H9 (cell line): ENCODE data around the gene SAP25. TPM values are rescaled to one million over a fixed set of nuclear protein-coding genes. Genes with fewer than 3 reads are reported as not detected.

Experiments used
- DNase-seq: peaks from one replicate; pipeline ENCODE4 v3.0.0-alpha.2; 2017
- H2AFZ ChIP-seq: one replicate; pipeline ENCODE4 v1.6.1; 2013; ENCODE audit warnings: mild to moderate bottlenecking, low read length, control low read depth, moderate library complexity
- H2AK5ac ChIP-seq: 2 replicates; pipeline ENCODE4 v1.6.1; 2013; ENCODE audit warnings: low read length, control low read depth, mixed read lengths; ENCODE audit not compliant: insufficient read length
- H2BK120ac ChIP-seq: one replicate; pipeline ENCODE4 v1.6.1; 2013; ENCODE audit warnings: low read depth, mild to moderate bottlenecking, low read length, control low read depth, inconsistent platforms; ENCODE audit not compliant: poor library complexity, severe bottlenecking
- H2BK12ac ChIP-seq: 2 replicates; pipeline ENCODE4 v1.6.1; 2013; ENCODE audit warnings: low read length, control low read depth, mixed read lengths, low read depth; ENCODE audit not compliant: insufficient read length
- H2BK15ac ChIP-seq: 2 replicates; pipeline ENCODE4 v1.6.1; 2013; ENCODE audit warnings: low read depth, low read length, control low read depth
- H2BK20ac ChIP-seq: one replicate; pipeline ENCODE4 v1.6.1; 2013; ENCODE audit warnings: low read depth, mild to moderate bottlenecking, low read length, control low read depth, inconsistent platforms; ENCODE audit not compliant: poor library complexity, severe bottlenecking
- H2BK5ac ChIP-seq: 2 replicates; pipeline ENCODE4 v1.6.1; 2013; ENCODE audit warnings: low read length, control low read depth, mixed read lengths; ENCODE audit not compliant: insufficient read length
- H3K14ac ChIP-seq: 2 replicates; pipeline ENCODE4 v1.6.1; 2013; ENCODE audit warnings: low read length, control low read depth; ENCODE audit not compliant: insufficient read depth
- H3K18ac ChIP-seq: 2 replicates; pipeline ENCODE4 v1.6.1; 2013; ENCODE audit warnings: low read depth, mild to moderate bottlenecking, mixed read lengths, low read length, control low read depth; ENCODE audit not compliant: insufficient read length
- H3K23ac ChIP-seq: 2 replicates; pipeline ENCODE4 v1.6.1; 2013; ENCODE audit warnings: low read length, control low read depth, mixed read lengths, low read depth; ENCODE audit not compliant: insufficient read length
- H3K23me2 ChIP-seq: 2 replicates; pipeline ENCODE4 v1.6.1; 2013; ENCODE audit warnings: low read depth, mild to moderate bottlenecking, mixed read lengths, low read length, control low read depth; ENCODE audit not compliant: insufficient read length, poor library complexity, severe bottlenecking
- H3K27ac ChIP-seq: 2 replicates; pipeline ENCODE4 v1.5.1; 2013; ENCODE audit warnings: low read length, control low read depth, mixed read lengths, low read depth; ENCODE audit not compliant: insufficient read length
- H3K27me3 ChIP-seq: 2 replicates; pipeline ENCODE4 v1.6.1; 2013; ENCODE audit warnings: low read length, control low read depth, inconsistent platforms; ENCODE audit not compliant: insufficient read depth
- H3K4ac ChIP-seq: 2 replicates; pipeline ENCODE4 v1.6.1; 2013; ENCODE audit warnings: low read depth, mild to moderate bottlenecking, control low read depth, inconsistent platforms, low read length, moderate library complexity
- H3K4me1 ChIP-seq: 2 replicates; pipeline ENCODE4 v1.6.1; 2013; ENCODE audit warnings: low read length, control low read depth, inconsistent platforms; ENCODE audit not compliant: insufficient read depth
- H3K4me2 ChIP-seq: 2 replicates; pipeline ENCODE4 v1.6.1; 2013; ENCODE audit warnings: low read length, control low read depth, mixed read lengths; ENCODE audit not compliant: insufficient read length, insufficient read depth
- H3K56ac ChIP-seq: 2 replicates; pipeline ENCODE4 v1.6.1; 2013; ENCODE audit warnings: low read depth, mild to moderate bottlenecking, mixed read lengths, low read length, control low read depth; ENCODE audit not compliant: insufficient read length
- H3K79me1 ChIP-seq: 2 replicates; pipeline ENCODE4 v1.6.1; 2013; ENCODE audit warnings: low read depth, mild to moderate bottlenecking, moderate library complexity, low read length, control low read depth, inconsistent platforms; ENCODE audit not compliant: insufficient read depth, poor library complexity, severe bottlenecking
- H3K79me2 ChIP-seq: 2 replicates; pipeline ENCODE4 v1.6.1; 2013; ENCODE audit warnings: low read length, control low read depth, inconsistent platforms; ENCODE audit not compliant: insufficient read depth
- H3K9ac ChIP-seq: 2 replicates; pipeline ENCODE4 v1.6.1; 2013; ENCODE audit warnings: low read length, control low read depth, mixed read lengths; ENCODE audit not compliant: insufficient read length; ENCODE audit errors: extremely low read depth
- H3K9me3 ChIP-seq: one replicate; pipeline ENCODE4 v1.6.1; 2013; ENCODE audit warnings: low read depth, low read length, inconsistent platforms; ENCODE audit not compliant: control insufficient read depth
- H3T11ph ChIP-seq: one replicate; pipeline ENCODE4 v1.6.1; 2013; ENCODE audit warnings: mild to moderate bottlenecking, low read length, control low read depth, inconsistent platforms
- H4K20me1 ChIP-seq: one replicate; pipeline ENCODE4 v1.6.1; 2013; ENCODE audit not compliant: control insufficient read depth, insufficient read length, insufficient read depth
- H4K5ac ChIP-seq: 2 replicates; pipeline ENCODE4 v1.6.1; 2013; ENCODE audit warnings: low read depth, mild to moderate bottlenecking, mixed read lengths, low read length, control low read depth; ENCODE audit not compliant: insufficient read length
- H4K8ac ChIP-seq: replicated peaks from 2 replicates; pipeline ENCODE4 v1.6.1; 2013; ENCODE audit warnings: low read length, control low read depth, mixed read lengths, low read depth; ENCODE audit not compliant: insufficient read length
- H4K91ac ChIP-seq: 2 replicates; pipeline ENCODE4 v1.6.1; 2013; ENCODE audit warnings: low read depth, mild to moderate bottlenecking, moderate library complexity, mixed read lengths, low read length, control low read depth; ENCODE audit not compliant: insufficient read length
- H3K27ac Mint-ChIP-seq, 3 experiments: 2 replicates in 2 of 3; 3 replicates in 1 of 3; pipeline ENCODE4 v1.8.0; 2020 to 2021; ENCODE audit warnings: mixed read lengths in 3 of 3, mild to moderate bottlenecking in 1 of 3, moderate library complexity in 1 of 3
- H3K27me3 Mint-ChIP-seq: 2 replicates; pipeline ENCODE4 v1.8.0; 2021; ENCODE audit warnings: low read depth, mild to moderate bottlenecking, moderate library complexity, mixed read lengths
- H3K36me3 Mint-ChIP-seq, 3 experiments: 2 replicates in 2 of 3; 3 replicates in 1 of 3; pipeline ENCODE4 v1.8.0; 2020 to 2021; ENCODE audit warnings: low read depth in 3 of 3, mixed read lengths in 3 of 3; ENCODE audit not compliant: insufficient read depth in 1 of 3
- H3K4me1 Mint-ChIP-seq, 2 experiments: 2 replicates each; pipeline ENCODE4 v1.8.0; 2020; ENCODE audit warnings: mixed read lengths in 2 of 2
- H3K4me3 Mint-ChIP-seq, 2 experiments: 2 replicates in 1 of 2; 3 replicates in 1 of 2; pipeline ENCODE4 v1.8.0; 2020 to 2021; ENCODE audit warnings: mild to moderate bottlenecking in 2 of 2, mixed read lengths in 2 of 2, moderate library complexity in 1 of 2
- H3K9me3 Mint-ChIP-seq, 2 experiments: 2 replicates in 1 of 2; 3 replicates in 1 of 2; pipeline ENCODE4 v1.8.0; 2020; ENCODE audit warnings: mild to moderate bottlenecking in 2 of 2, mixed read lengths in 2 of 2, moderate library complexity in 1 of 2
- CTCF ChIP-seq: fragments of 200-600 bp; sonication (generic); conservative IDR thresholded peaks from 3 replicates; pipeline ENCODE4 v1.8.0; 2021; ENCODE audit warnings: antibody characterized with exemption, mild to moderate bottlenecking
- WGBS: extraction: QIAGEN DNeasy Blood & Tissue Kit; methylation state at CpG from one replicate; pipeline ENCODE4 v1.1.7; 2013; ENCODE audit warnings: missing lambda C conversion rate, low lambda C conversion rate, mixed read lengths; ENCODE audit not compliant: insufficient read length; ENCODE audit errors: extremely low coverage; 5-methylcytosine and 5-hydroxymethylcytosine counted together
- total RNA-seq: library from RNA; stranded (reverse); gene quantifications from 2 replicates; pipeline ENCODE4 v1.2.1, GENCODE V29; 2021

The SAP25 gene
- total RNA-seq, 1 experiment from 2014 or later: 4.2 TPM

GRCh38 chr7:100562195-100563099 is 11.3 kb downstream of the SAP25 start:
- Mint-ChIP-seq H3K4me3 (no peak overlapping the region), H3K27me3 (no peaks in the 10 kb centered on the region), H3K27ac (no peak overlapping the region), H3K9me3 (no peaks in the 10 kb centered on the region), H3K4me1 (peaks cover 8 to 11% of the 10 kb centered on the region in 2 experiments), H3K36me3 (peaks cover 0 to 10% (median 4%) of the 10 kb centered on the region in 3 experiments; a peak in 3 of 7 replicates)
- Histone ChIP-seq H3K27ac (no peak overlapping the region), H3K27me3 (no peaks in the 10 kb centered on the region), H2BK20ac (no peak overlapping the region), H3K4me1 (peaks cover 3% of the 10 kb centered on the region; the same call in 1 of the 2 replicates), H3T11ph (no peak overlapping the region), H2BK12ac (no peak overlapping the region), H3K9ac (no peak overlapping the region), H3K56ac (no peak overlapping the region), H2BK120ac (no peak overlapping the region), H4K20me1 (no peaks in the 10 kb centered on the region), H3K4me2 (no peak overlapping the region), H2AK5ac (no peak overlapping the region), H3K9me3 (no peaks in the 10 kb centered on the region), H3K4ac (no peak overlapping the region), H3K23me2 (no peaks in the 10 kb centered on the region), H2AFZ (no peak overlapping the region), H3K79me1 (no peaks in the 10 kb centered on the region), H4K91ac (no peak overlapping the region), H3K14ac (no peak overlapping the region), H3K79me2 (no peaks in the 10 kb centered on the region), H4K8ac (no peak overlapping the region), H2BK5ac (no peak overlapping the region), H4K5ac (no peak overlapping the region), H3K18ac (no peak overlapping the region), H3K23ac (no peak overlapping the region), H2BK15ac (no peak overlapping the region)
- WGBS: no CpG with 5 or more reads among the region's 26 CpGs
- TF ChIP-seq CTCF: no peak
- no peak for DNase-seq
